Mammary epithelial cell (primary cell): Measurements from ENCODE around the gene RBMXL3.

ENCODE experiments used
- EZH2 ChIP-seq: IDR thresholded peaks from 2 replicates; pipeline ENCODE4 v1.6.1; 2012; ENCODE audit warnings: low read length, inconsistent platforms, borderline replicate concordance
- TF ChIP-seq, protein P1 (sequence below), 2 donors: IDR thresholded peaks in 1 of 2; conservative IDR thresholded peaks in 1 of 2; 2 replicates each; pipeline ENCODE4 v1.5.1; 2011 to 2012; ENCODE audit warnings: inconsistent platforms in 2 of 2, low read length in 2 of 2, mild to moderate bottlenecking in 2 of 2, control low read depth in 1 of 2, low read depth in 1 of 2; ENCODE audit not compliant: insufficient read depth in 1 of 2; ENCODE audit errors: extremely low read depth in 1 of 2

- TF ChIP-seq, protein P1, sequence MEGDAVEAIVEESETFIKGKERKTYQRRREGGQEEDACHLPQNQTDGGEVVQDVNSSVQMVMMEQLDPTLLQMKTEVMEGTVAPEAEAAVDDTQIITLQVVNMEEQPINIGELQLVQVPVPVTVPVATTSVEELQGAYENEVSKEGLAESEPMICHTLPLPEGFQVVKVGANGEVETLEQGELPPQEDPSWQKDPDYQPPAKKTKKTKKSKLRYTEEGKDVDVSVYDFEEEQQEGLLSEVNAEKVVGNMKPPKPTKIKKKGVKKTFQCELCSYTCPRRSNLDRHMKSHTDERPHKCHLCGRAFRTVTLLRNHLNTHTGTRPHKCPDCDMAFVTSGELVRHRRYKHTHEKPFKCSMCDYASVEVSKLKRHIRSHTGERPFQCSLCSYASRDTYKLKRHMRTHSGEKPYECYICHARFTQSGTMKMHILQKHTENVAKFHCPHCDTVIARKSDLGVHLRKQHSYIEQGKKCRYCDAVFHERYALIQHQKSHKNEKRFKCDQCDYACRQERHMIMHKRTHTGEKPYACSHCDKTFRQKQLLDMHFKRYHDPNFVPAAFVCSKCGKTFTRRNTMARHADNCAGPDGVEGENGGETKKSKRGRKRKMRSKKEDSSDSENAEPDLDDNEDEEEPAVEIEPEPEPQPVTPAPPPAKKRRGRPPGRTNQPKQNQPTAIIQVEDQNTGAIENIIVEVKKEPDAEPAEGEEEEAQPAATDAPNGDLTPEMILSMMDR (conservative IDR thresholded peaks at IDR 0.05 in 1 of 2, IDR thresholded peaks at IDR 0.05 in 1 of 2; ENCODE audit: extremely low read depth in 1 of 2, insufficient read depth in 1 of 2, low read depth in 1 of 2, low read length in 2 of 2) = no peak
- no peak for TF ChIP-seq EZH2
Observed at GRCh38 chrX:115232933-115233496, 43.8 kb downstream of the RBMXL3 start.
